ENCODE data around the gene EFCAB14. TPM values are rescaled to one million over a fixed set of nuclear protein-coding genes. Genes with fewer than 3 reads are reported as not detected.
"Not testable (repeated sequence)": the region's sequence is repeated elsewhere in the genome, so short reads cannot be mapped to it uniquely, and the experiment has no call there.

EFCAB14 gene
- total and polyA plus RNA-seq, 7 donors: 21.1 to 63.3 (median 52.0) TPM

DNA sequence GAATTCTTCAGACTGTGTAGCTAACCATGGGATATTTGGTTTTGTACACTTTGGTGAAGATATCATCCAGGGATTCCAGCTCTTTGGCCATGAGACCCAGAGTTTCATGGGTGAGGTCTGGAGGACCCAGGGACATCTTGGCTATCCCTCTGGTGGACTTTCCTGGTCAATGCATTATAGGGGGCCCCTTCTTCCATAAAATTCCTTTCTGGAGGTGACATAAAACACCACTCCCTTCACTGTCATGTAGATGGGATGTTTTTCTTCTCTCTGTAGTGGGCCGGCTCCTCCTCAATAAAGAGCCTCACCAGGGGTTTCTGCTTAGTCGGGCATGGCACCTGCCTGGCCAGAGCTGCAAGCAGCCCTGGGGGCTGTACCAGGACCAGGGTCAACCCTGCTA is 52.9 kb downstream of the EFCAB14 start:
- no peak overlapping the region for H3K27ac ChIP-seq
- DNase-seq: no peak
- no peaks in the 10 kb centered on the region for H3K27me3 ChIP-seq (ENCODE audit: insufficient read depth in 3 of 3, low read length in 2 of 3)
- H3K9me3 ChIP-seq: no peaks in the 10 kb centered on the region
- intact Hi-C loops (cut with DNase I): loop anchor here (5.0 kb wide), 4 partner anchors 44 to 56 kb away; partner anchors contain the start of genes EFCAB14 (in 1 of the 2) and MOB3C (in 1 of the 2)
- peak overlapping the region; percentile 96 for H3K4me3 ChIP-seq
- TF ChIP-seq, protein P1, sequence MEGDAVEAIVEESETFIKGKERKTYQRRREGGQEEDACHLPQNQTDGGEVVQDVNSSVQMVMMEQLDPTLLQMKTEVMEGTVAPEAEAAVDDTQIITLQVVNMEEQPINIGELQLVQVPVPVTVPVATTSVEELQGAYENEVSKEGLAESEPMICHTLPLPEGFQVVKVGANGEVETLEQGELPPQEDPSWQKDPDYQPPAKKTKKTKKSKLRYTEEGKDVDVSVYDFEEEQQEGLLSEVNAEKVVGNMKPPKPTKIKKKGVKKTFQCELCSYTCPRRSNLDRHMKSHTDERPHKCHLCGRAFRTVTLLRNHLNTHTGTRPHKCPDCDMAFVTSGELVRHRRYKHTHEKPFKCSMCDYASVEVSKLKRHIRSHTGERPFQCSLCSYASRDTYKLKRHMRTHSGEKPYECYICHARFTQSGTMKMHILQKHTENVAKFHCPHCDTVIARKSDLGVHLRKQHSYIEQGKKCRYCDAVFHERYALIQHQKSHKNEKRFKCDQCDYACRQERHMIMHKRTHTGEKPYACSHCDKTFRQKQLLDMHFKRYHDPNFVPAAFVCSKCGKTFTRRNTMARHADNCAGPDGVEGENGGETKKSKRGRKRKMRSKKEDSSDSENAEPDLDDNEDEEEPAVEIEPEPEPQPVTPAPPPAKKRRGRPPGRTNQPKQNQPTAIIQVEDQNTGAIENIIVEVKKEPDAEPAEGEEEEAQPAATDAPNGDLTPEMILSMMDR (IDR thresholded peaks at IDR 0.05): no peak
- peaks cover 17% of the 10 kb centered on the region for H3K4me1 ChIP-seq
- no peak for ATAC-seq
- peaks cover 6 to 57% of the 10 kb centered on the region in 2 donors for H3K36me3 ChIP-seq (ENCODE audit: insufficient read depth in 1 of 2, low read depth in 1 of 2)
- WGBS, 3 donors: 54 to 71% (median 54%) methylated on average over 2 of the region's 2 CpGs

DNA sequence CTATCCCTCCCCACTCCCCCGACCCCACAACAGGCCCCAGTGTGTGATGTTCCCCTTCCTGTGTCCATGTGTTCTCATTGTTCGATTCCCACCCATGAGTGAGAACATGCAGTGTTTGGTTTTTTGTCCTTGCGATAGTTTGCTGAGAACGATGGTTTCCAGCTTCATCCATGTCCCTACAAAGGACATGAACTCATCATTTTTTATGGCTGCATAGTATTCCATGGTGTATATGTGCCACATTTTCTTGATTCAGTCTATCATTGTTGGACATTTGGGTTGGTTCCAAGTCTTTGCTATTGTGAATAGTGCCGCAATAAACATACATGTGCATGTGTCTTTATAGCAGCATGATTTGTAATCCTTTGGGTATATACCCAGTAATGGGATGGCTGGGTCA is 56.0 kb downstream of the EFCAB14 start:
- peaks cover 6 to 86% of the 10 kb centered on the region in 2 donors for H3K36me3 ChIP-seq (ENCODE audit: insufficient read depth in 1 of 2, low read depth in 1 of 2)
- intact Hi-C loops (cut with DNase I): not testable (repeated sequence)

DNA sequence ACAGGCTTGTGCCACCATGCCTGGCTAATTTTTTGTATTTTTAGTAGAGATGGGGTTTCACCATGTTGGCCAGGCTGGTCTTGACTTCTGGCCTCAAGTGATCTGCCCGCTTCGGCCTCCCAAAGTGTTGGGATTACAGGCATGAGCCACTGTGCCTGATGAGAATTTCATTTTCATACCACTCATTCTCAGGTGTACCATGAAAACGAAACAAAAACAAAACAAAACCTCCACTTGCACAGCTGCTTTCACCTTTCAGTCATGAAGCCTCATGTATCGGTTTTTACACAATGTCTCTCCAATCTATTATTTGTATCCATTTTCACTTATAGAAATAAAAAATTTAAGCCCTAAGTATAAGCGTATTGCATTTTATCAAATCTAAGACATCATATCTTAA is 58.8 kb downstream of the EFCAB14 start:
- not testable (repeated sequence) for H3K9me3 ChIP-seq
- WGBS, 3 donors: 84 to 89% (median 87%) methylated on average over 5 of the region's 5 CpGs
- peaks cover 7 to 96% of the 10 kb centered on the region in 2 donors for H3K36me3 ChIP-seq (ENCODE audit: insufficient read depth in 1 of 2, low read depth in 1 of 2)

More for the DNA sequence above, 56.0 kb downstream of the EFCAB14 start:
- H3K4me1 ChIP-seq: peaks cover 17% of the 10 kb centered on the region
- not testable (repeated sequence) for H3K27me3 ChIP-seq (ENCODE audit: insufficient read depth in 3 of 3, low read length in 2 of 3); H3K9me3 ChIP-seq; DNase-seq; H3K27ac ChIP-seq; ATAC-seq; H3K4me3 ChIP-seq
- WGBS, 3 donors: 89 to 97% (median 90%) methylated on average over 2 to 5 of the region's 5 CpGs

DNA sequence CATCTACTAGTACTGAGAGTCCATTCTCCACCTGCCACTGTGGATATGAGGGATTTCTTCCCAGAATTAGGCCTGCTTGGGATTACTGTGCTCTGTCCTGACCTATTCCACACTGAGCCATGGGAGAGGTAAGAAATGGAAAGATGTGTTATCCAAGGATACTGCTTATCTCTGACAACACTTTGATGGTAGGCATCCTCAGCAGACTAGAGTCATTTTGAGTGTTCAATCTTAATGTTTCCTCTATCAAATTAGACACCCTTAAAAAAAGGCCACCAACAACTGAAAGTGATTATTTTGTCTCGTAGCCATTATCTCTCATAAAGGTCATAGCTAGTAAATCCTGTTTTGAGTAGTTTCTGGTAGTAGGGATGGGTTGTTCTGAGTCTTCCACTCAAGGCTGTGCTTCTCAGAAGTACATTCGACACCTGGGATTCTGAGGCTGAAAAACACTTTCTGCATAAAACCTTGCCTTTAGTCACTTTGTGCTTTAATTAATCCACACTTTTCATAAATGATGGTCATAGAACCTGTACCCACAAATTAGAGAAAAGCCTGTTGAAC is 59.5 kb downstream of the EFCAB14 start:
- DNase-seq: no peak
- intact Hi-C loops (cut with DNase I): no loop called here
- no peaks in the 10 kb centered on the region for H3K4me1 ChIP-seq
- no peak overlapping the region for H3K4me3 ChIP-seq
- TF ChIP-seq, protein P1 (IDR thresholded peaks at IDR 0.05): no peak
- H3K27ac ChIP-seq: no peak overlapping the region
- no peak for ATAC-seq
- H3K27me3 ChIP-seq (ENCODE audit: insufficient read depth in 3 of 3, low read length in 2 of 3): no peaks in the 10 kb centered on the region
- peaks cover 2 to 96% of the 10 kb centered on the region in 2 donors for H3K36me3 ChIP-seq (ENCODE audit: insufficient read depth in 1 of 2, low read depth in 1 of 2)
- H3K9me3 ChIP-seq: no peaks in the 10 kb centered on the region
- WGBS, 3 donors: 88 to 91% (median 88%) methylated on average over 2 of the region's 2 CpGs

More for the DNA sequence above, 58.8 kb downstream of the EFCAB14 start:
- H3K4me3 ChIP-seq; H3K27me3 ChIP-seq (ENCODE audit: insufficient read depth in 3 of 3, low read length in 2 of 3); H3K4me1 ChIP-seq; intact Hi-C loops (cut with DNase I); DNase-seq; ATAC-seq; H3K27ac ChIP-seq: not testable (repeated sequence)

DNA sequence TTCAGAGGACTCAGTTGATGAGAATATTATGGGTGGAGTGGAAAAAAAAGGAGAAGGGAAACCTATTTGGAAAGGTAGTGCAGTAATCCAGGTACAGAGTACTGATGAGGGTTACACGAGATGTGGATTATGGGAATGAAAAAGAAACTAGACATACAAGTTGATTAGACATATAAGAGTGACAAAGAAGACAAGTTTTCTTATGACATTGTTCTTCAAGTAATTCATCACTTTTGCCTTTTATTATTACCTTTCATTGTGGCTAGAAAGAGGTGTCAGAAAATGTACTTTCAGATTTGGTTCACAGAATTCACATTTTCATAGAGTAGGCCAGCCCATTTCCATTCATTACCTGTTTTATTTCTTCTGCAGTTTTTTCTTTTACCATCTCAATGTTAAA is 61.1 kb downstream of the EFCAB14 start:
- intact Hi-C loops (cut with DNase I): no loop called here
- Histone ChIP-seq H3K27ac (no peak overlapping the region), H3K27me3 (ENCODE audit: insufficient read depth in 3 of 3, low read length in 2 of 3) (no peaks in the 10 kb centered on the region), H3K9me3 (no peaks in the 10 kb centered on the region), H3K36me3 (ENCODE audit: insufficient read depth in 1 of 2, low read depth in 1 of 2) (peaks cover 7 to 98% of the 10 kb centered on the region in 2 donors), H3K4me1 (no peaks in the 10 kb centered on the region), H3K4me3 (no peak overlapping the region)
- WGBS, 3 donors: 56 to 97% (median 95%) methylated on average over 1 of the region's 1 CpG
- DNase-seq: no peak
- TF ChIP-seq, protein P1 (IDR thresholded peaks at IDR 0.05): no peak
- no peak for ATAC-seq

All from psoas muscle (tissue), 8 donors.